ENCODE data around the gene THNSL1. TPM values are rescaled to one million over a fixed set of nuclear protein-coding genes. Genes with fewer than 3 reads are reported as not detected.
"Not testable (repeated sequence)": the region's sequence is repeated elsewhere in the genome, so short reads cannot be mapped to it uniquely, and the experiment has no call there.

The THNSL1 gene, protein sequence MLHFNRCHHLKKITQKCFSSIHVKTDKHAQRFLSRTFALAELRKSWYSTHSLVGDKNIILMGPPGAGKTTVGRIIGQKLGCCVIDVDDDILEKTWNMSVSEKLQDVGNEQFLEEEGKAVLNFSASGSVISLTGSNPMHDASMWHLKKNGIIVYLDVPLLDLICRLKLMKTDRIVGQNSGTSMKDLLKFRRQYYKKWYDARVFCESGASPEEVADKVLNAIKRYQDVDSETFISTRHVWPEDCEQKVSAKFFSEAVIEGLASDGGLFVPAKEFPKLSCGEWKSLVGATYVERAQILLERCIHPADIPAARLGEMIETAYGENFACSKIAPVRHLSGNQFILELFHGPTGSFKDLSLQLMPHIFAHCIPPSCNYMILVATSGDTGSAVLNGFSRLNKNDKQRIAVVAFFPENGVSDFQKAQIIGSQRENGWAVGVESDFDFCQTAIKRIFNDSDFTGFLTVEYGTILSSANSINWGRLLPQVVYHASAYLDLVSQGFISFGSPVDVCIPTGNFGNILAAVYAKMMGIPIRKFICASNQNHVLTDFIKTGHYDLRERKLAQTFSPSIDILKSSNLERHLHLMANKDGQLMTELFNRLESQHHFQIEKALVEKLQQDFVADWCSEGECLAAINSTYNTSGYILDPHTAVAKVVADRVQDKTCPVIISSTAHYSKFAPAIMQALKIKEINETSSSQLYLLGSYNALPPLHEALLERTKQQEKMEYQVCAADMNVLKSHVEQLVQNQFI
- 1 to 10 TPM; 3.5 to 4.6 TPM for total RNA-seq

DNA sequence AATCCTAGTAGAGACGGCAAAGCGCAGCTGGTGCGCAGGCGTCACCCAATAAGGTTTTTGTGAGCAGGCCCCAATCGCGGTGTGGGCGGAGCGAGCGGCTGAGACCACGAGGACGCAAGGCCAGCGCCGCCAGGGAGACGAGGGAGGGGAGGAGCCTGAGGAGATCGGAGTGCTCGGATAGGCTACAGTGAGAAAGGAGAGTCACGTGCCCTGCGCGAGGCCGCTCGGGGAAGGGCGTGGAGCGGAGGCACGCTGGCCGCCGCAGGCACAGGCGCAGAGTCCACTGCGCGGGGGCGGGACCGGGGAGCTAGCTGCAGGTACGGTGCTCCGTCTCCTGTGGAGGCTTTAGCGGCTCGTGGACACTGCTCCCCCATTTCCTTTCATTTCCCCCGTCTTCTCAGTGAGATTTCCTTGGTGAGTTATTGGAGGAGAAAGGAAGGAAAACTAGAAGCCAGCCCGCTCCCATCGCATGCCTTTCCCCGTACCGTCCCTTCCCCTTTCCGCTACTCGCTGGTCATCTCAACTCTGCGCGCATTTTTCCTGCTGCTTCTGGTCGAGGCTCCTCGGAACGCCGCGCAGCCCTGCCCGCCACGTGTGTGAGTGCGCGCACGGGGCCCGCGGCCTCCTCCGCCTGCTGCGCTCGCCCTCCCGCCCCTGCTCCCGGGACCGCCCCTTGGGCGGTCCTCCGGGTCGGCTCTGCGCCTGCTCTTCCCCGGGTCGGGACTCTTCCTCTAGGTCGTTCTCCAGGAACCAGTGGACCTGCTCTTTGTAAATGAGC, at the start of gene THNSL1:
Gene THNSL1 (plus strand): TSS at position 237 of the 778 bp plus-strand sequence. CDS start 6,612 bp downstream, outside the sequence.
- CTCF ChIA-PET, result interaction anchor here (1.7 kb wide), 1 partner anchor 293 kb away, joined by 4 read pairs; the partner anchor contains the start of gene ARHGAP21
- peak within 1 kb of the TSS; percentile 79 for H3K4me3 Mint-ChIP-seq

DNA sequence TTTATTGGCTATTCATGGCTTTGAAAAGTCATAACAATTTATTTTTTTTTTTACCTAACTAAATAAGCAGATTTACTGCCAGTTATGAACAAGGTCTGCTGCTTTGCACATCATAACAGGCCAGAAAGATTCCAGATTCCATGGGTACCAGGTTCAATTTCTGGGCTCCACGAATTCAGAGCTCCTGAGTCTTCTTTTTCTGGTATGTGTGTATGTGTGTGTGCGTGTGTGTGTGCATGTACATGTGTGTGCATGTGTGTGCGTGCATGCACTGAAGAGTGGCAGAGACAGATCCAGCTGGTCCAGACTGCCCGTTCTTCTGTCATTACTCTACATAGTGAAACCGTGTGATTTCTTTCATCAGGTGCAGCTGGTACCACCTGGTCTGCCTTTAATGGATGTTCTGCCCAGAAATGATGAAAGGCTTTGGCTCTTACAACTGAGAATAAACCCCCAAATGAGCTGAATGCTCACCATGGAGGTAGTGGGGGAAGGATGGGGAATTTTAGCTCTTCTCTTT, 49.4 kb upstream of the THNSL1 start:
- Mint-ChIP-seq H3K27ac (no peak overlapping the region), H3K9me3 (ENCODE audit: low read depth) (no peaks in the 10 kb centered on the region), H3K4me1 (peaks cover 5% of the 10 kb centered on the region), H3K36me3 (no peaks in the 10 kb centered on the region), H3K4me3 (no peak overlapping the region), H3K27me3 (no peaks in the 10 kb centered on the region)
- DNase-seq (no peak), ATAC-seq (no peak)
- CTCF ChIA-PET, result no interaction called here

More for the DNA sequence above, at the start of gene THNSL1:
- H3K27me3 Mint-ChIP-seq, result no peaks in the 10 kb centered on the region
- ATAC-seq (peak; percentile 98), DNase-seq (peak; percentile 99)
- peak within 1 kb of the TSS; percentile 95 for H3K27ac Mint-ChIP-seq
- H3K36me3 Mint-ChIP-seq, result no peaks in the 10 kb centered on the region
- H3K4me1 Mint-ChIP-seq, result peaks cover 17% of the 10 kb centered on the region
- peaks cover 2% of the 10 kb centered on the region for H3K9me3 Mint-ChIP-seq (ENCODE audit: low read depth)

DNA sequence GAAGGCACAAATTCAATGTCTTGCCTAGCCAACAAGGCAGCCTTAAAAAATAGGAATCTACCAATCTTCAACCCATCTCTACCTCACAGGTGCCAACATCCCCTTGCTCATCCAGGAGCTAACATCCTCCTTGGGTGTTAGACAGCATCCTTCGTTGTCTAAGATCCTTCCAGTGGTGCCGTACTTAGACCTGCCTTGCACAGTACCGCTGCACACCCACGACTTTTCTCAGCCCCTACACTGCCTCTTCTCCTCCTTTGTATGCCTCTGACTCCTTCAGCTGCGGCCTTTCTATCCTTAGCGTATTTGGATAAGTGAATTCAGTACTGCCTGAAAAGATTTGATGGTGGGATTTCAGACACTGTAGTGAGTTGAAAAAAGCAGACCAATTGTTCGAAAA, 48.1 kb upstream of the THNSL1 start:
- Mint-ChIP-seq H3K9me3 (ENCODE audit: low read depth) (no peaks in the 10 kb centered on the region), H3K27ac (no peak overlapping the region), H3K36me3 (no peaks in the 10 kb centered on the region), H3K27me3 (no peaks in the 10 kb centered on the region), H3K4me1 (peaks cover 5% of the 10 kb centered on the region), H3K4me3 (no peak overlapping the region)
- CTCF ChIA-PET, result no interaction called here
- ATAC-seq (no peak), DNase-seq (no peak)

- ATAC-seq; CTCF ChIA-PET; DNase-seq; H3K27me3 Mint-ChIP-seq; H3K4me3 Mint-ChIP-seq; H3K36me3 Mint-ChIP-seq; H3K4me1 Mint-ChIP-seq; H3K27ac Mint-ChIP-seq; H3K9me3 Mint-ChIP-seq (ENCODE audit: low read depth): not testable (repeated sequence)
Measured at GRCh38 chr10:24968951-24969350, 47.5 kb upstream of the THNSL1 start.

- ATAC-seq, result no peak
- no peak overlapping the region for H3K4me3 Mint-ChIP-seq
Measured at GRCh38 chr10:24969841-24970281, 46.6 kb upstream of the THNSL1 start.

GRCh38 chr10:24971374-24971773, 45.0 kb upstream of the THNSL1 start:
- Mint-ChIP-seq H3K4me3 (no peak overlapping the region), H3K36me3 (no peaks in the 10 kb centered on the region), H3K27ac (no peak overlapping the region), H3K9me3 (ENCODE audit: low read depth) (no peaks in the 10 kb centered on the region), H3K4me1 (peaks cover 5% of the 10 kb centered on the region), H3K27me3 (no peaks in the 10 kb centered on the region)
- ATAC-seq, result no peak
- no peak for DNase-seq
- CTCF ChIA-PET, result no interaction called here

More at GRCh38 chr10:24969841-24970281, 46.6 kb upstream of the THNSL1 start:
- Mint-ChIP-seq H3K4me1 (peaks cover 5% of the 10 kb centered on the region), H3K36me3 (no peaks in the 10 kb centered on the region), H3K9me3 (ENCODE audit: low read depth) (no peaks in the 10 kb centered on the region), H3K27ac (peak overlapping the region; percentile 36), H3K27me3 (no peaks in the 10 kb centered on the region)
- CTCF ChIA-PET, result no interaction called here
- DNase-seq, result no peak

DNA sequence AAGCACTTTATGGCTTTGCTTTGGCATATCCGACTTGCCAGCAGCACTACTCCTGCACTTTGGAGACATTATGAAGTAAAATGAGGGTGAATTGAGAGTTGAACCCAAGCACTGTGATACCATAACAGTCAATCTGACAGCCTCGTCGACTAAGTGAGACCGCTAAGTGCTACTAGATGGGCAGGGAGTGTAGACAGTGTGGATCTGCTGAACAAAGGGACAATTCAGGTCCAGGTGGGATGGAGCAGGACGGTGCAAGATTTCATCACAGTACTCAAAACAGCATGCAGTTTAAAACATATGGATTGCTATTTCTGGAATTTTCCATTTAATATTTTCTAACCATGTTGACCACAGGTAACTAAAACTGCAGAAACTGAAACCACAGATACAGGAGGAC, 43.2 kb upstream of the THNSL1 start:
- Mint-ChIP-seq H3K9me3 (ENCODE audit: low read depth) (no peaks in the 10 kb centered on the region), H3K36me3 (no peaks in the 10 kb centered on the region), H3K27ac (no peak overlapping the region), H3K27me3 (no peaks in the 10 kb centered on the region), H3K4me3 (no peak overlapping the region), H3K4me1 (peaks cover 5% of the 10 kb centered on the region)
- DNase-seq, result no peak
- ATAC-seq, result no peak
- CTCF ChIA-PET, result no interaction called here

DNA sequence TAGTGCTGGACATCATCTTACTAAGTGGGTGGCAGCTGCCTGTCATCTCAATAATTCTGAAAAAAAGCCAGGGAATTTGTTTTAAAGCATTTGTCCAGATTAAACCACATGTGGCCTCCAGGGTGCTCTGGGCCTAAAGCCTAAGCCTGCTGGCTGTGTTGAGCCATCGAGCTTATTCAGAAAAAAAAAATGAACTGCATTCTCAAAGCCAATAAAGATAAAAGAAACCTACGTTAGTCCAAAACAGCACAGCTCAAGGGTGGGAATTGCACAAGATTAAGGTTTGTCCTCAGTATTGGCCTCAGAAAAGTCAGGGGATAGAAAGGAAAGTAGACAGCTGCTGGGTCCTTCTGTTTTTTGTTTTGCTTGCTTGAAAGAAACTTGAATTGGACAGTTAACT, 41.4 kb upstream of the THNSL1 start:
- ATAC-seq, result no peak
- H3K4me1 Mint-ChIP-seq, result peaks cover 2% of the 10 kb centered on the region
- no peaks in the 10 kb centered on the region for H3K36me3 Mint-ChIP-seq
- CTCF ChIA-PET, result no interaction called here
- peaks cover 2% of the 10 kb centered on the region for H3K27me3 Mint-ChIP-seq
- no peak overlapping the region for H3K4me3 Mint-ChIP-seq
- H3K27ac Mint-ChIP-seq, result no peak overlapping the region
- H3K9me3 Mint-ChIP-seq (ENCODE audit: low read depth), result no peaks in the 10 kb centered on the region
- no peak for DNase-seq

DNA sequence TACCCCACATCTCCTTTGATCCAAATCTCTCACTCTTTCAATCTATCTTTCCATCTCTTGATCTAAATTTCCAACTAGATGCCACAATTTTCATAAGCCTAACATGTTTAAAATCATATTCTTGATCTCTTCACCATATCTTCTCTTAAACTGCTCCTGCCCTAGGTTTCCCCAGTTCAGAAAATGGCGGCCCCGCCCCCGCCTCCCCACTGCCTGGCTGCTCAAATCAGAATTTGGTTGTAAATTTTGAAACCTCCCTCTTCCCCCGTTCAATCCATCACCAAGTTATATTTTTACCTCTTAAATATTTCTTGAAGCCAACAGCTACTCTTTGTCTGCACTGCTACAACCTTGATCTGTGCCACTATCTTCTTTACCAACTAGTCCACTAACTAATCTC, 36.7 kb upstream of the THNSL1 start:
- ATAC-seq (no peak), DNase-seq (no peak)
- Mint-ChIP-seq H3K36me3 (no peaks in the 10 kb centered on the region), H3K27me3 (peaks cover 2% of the 10 kb centered on the region), H3K27ac (no peak overlapping the region), H3K4me3 (no peak overlapping the region), H3K4me1 (peaks cover 6% of the 10 kb centered on the region), H3K9me3 (ENCODE audit: low read depth) (no peaks in the 10 kb centered on the region)
- CTCF ChIA-PET, result no interaction called here

DNA sequence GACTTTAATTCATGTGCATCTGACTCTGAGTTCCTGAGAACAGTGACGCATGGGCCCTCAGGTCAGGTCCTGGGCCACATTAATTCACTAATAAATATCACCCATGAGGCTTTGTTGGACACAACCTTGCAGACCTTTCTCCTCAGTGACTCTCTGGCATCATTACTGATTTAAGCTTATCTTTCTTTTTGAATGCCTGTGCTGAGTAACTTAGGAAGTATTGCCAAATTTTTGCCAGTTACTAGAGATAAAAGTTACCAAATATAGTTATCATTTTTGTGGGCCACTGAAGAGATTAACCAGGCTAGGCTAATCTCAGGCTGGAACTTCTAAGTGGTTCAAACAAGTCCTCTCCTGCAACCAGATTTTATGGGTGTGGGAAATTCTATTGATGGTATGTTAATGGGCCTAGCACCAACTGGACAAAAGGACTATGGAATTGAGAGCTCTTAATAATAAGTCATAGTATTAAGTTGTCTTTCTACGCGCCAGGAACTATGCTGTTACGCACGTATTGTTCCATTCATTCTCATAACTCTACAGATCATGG, 35.2 kb upstream of the THNSL1 start:
- CTCF ChIA-PET, result no interaction called here
- DNase-seq, result no peak
- no peak overlapping the region for H3K4me3 Mint-ChIP-seq
- H3K9me3 Mint-ChIP-seq (ENCODE audit: low read depth), result no peaks in the 10 kb centered on the region
- H3K27me3 Mint-ChIP-seq, result peaks cover 2% of the 10 kb centered on the region
- no peaks in the 10 kb centered on the region for H3K36me3 Mint-ChIP-seq
- peaks cover 6% of the 10 kb centered on the region for H3K4me1 Mint-ChIP-seq
- ATAC-seq, result no peak
- no peak overlapping the region for H3K27ac Mint-ChIP-seq

DNA sequence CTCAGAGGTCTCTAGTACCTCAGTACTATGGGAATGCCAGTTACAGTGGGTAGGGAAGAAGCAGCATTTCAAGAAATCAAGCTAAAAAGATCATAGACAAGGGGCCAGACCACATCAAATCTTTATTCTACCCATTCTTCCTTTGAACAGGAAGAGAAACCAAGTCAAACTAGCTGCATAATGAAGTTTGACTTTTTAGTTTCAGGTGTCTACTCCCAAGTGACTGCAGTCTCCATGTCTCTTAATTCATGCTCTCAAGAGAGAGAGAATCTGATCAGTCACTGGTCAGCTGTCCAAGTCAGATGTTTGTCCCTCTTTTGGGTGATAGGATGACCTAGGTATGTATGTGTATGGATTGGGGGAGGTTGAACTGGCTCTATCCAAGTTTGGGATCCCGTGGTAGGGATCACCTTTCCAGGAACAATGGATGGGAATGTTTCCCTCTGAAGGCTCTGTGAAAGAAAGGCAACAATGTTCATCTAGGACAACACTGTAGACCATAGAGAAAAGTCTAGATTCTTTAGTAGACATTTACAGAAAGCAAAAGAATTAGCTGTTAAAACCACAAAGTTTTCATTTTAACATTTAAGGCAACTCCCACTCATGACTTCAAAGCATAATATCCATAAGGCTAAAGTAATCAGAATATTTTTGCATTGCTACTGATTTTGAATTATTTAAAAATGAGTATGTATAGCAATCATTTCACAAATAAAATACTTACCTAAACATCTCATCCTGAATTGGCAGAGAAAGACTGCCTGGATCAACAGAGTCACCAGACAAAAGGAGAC, 33.9 kb upstream of the THNSL1 start:
- no peaks in the 10 kb centered on the region for H3K9me3 Mint-ChIP-seq (ENCODE audit: low read depth)
- H3K4me3 Mint-ChIP-seq, result no peak overlapping the region
- DNase-seq (no peak), ATAC-seq (no peak)
- H3K36me3 Mint-ChIP-seq, result no peaks in the 10 kb centered on the region
- H3K27me3 Mint-ChIP-seq, result peaks cover 2% of the 10 kb centered on the region
- H3K27ac Mint-ChIP-seq, result no peak overlapping the region
- CTCF ChIA-PET, result no interaction called here
- peaks cover 6% of the 10 kb centered on the region for H3K4me1 Mint-ChIP-seq

DNA sequence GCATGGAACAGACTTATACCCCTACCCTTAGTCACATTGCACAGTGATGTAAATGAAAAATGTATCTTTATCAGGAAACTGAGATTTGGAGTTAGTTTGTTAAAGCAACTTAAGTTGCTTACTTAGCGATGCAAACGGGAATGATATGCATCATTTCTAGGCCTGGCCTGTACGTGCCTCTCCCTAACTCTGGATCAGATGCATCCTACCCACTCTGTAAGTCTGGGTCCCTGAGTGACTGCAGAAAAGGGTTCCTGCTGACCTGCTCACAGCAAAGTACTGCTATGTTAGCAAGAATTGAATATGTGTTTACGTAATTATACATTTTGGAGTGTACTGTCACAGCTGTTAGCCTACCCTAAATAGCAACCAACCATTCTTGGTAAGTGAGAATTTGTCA, 33.3 kb upstream of the THNSL1 start:
- no peaks in the 10 kb centered on the region for H3K9me3 Mint-ChIP-seq (ENCODE audit: low read depth)
- CTCF ChIA-PET, result no interaction called here
- H3K27ac Mint-ChIP-seq, result no peak overlapping the region

More for the DNA sequence above, 33.3 kb upstream of the THNSL1 start:
- Mint-ChIP-seq H3K4me1 (peaks cover 6% of the 10 kb centered on the region), H3K36me3 (no peaks in the 10 kb centered on the region), H3K27me3 (peaks cover 2% of the 10 kb centered on the region), H3K4me3 (no peak overlapping the region)
- ATAC-seq (no peak), DNase-seq (no peak)
